Adrenal gland (tissue), 12 donors: ENCODE data around the gene SLC25A47. TPM values are rescaled to one million over a fixed set of nuclear protein-coding genes. Genes with fewer than 3 reads are reported as not detected.

Experiments
- DNase-seq, 7 donors: peaks; one replicate each; pipeline ENCODE4 v3.0.0-alpha.2; 2019 to 2020
- H3K27ac ChIP-seq, 5 donors: fragments of 200-600 bp; sonication (generic) in 4 of 5; 1 replicate in 3 of 5; 2 replicates in 2 of 5; pipeline versions ENCODE4 v1.5.1 to v1.8.0; 2016 to 2020; ENCODE audit warnings: mild to moderate bottlenecking in 1 of 5
- H3K27me3 ChIP-seq: fragments of 200-600 bp; 2 replicates; pipeline ENCODE4 v1.8.0; 2021
- H3K36me3 ChIP-seq, 2 donors: fragments of 200-600 bp; replicated peaks in 1 of 2; 1 replicate in 1 of 2; 2 replicates in 1 of 2; pipeline versions ENCODE4 v1.5.1 to v1.8.0; 2018 to 2022
- H3K4me1 ChIP-seq, 2 donors: fragments of 200-600 bp; replicated peaks in 1 of 2; 1 replicate in 1 of 2; 2 replicates in 1 of 2; pipeline versions ENCODE4 v1.5.1 to v1.8.0; 2018 to 2021
- H3K4me3 ChIP-seq, 4 donors: fragments of 200-600 bp; sonication (generic) in 3 of 4; one replicate each; pipeline ENCODE4 v1.5.1; 2016 to 2018
- H3K9me3 ChIP-seq, 3 donors: fragments of 200-600 bp; sonication (generic) in 1 of 3; replicated peaks in 1 of 3; 1 replicate in 2 of 3; 2 replicates in 1 of 3; pipeline versions ENCODE4 v1.5.1 to v1.8.0; 2016 to 2021
- CTCF ChIP-seq, 6 experiments: fragments of 450-650 bp in 4 of 6; fragments of 200-600 bp in 2 of 6; sonication (generic) in 1 of 6; IDR thresholded peaks; 1 replicate in 5 of 6; 2 replicates in 1 of 6; pipeline versions ENCODE4 v1.5.1 to v1.8.0; 2016 to 2021; ENCODE audit warnings: antibody characterized with exemption in 6 of 6, mild to moderate bottlenecking in 2 of 6, moderate library complexity in 1 of 6
- POLR2A ChIP-seq, 2 donors: fragments of 450-650 bp; IDR thresholded peaks; one replicate each; pipeline ENCODE4 v1.6.1; 2017; ENCODE audit warnings: antibody characterized with exemption in 2 of 2, mild to moderate bottlenecking in 2 of 2, moderate library complexity in 1 of 2
- WGBS, 4 donors: extraction: QIAGEN DNeasy Blood & Tissue Kit in 2 of 4; methylation state at CpG; one replicate each; pipeline versions ENCODE4 v1.1.5 to v1.1.7; 2013 to 2017; 5-methylcytosine and 5-hydroxymethylcytosine counted together
- intact Hi-C, 2 donors: fragments of 100-400 bp; cut with DNase I; formaldehyde crosslinking; loops; one replicate each; pipeline versions ENCODE4 v1.14.1 to v1.15.0; 2022 to 2023
- polyA plus RNA-seq, 3 donors: library from polyadenylated mRNA; stranded (reverse); fragments of 200-250 nt in 2 of 3; fragments of 350-450 nt in 1 of 3; fragmentation: Illumina TruSeq in 1 of 3; extraction: RNeasy Lipid Tissue Mini Kit (QIAGEN cat#74804) in 1 of 3; gene quantifications; one replicate each; pipeline ENCODE4 v1.2.3, GENCODE V29; 2013 to 2014
- total RNA-seq, 9 donors: library from RNA; depleted of rRNA in 4 of 9; stranded (reverse); fragments of >200 nt in 4 of 9; fragments of 120-200 nt in 1 of 9; fragmentation: NEBNext Ultra II Directional in 1 of 9; extraction: Animal tissue kit (Norgen Biotek cat#: 25700) in 1 of 9; gene quantifications; one replicate each; pipeline versions ENCODE4 v1.1.0 to v1.2.4, GENCODE V29; 2013 to 2023
- donor health status: healthy with polysubstance abuse.
- donor health status: Bipolar disorder and iron deficiency.
- donor health status: DM: yes; HTN: yes; CAD: no.
- donor health status: DM: no; HTN: no; CAD: no.
- donor health status: DM: no; HTN: no; CAD: no.
- donor health status: DM: yes; HTN: yes; CAD: no.

SLC25A47 gene
- total and polyA plus RNA-seq, 12 donors = 0.07 to 0.28 (median 0.14) TPM; not detected in 9

- 19 to 38% (median 35%) methylated on average over 1 of the region's 1 CpG for WGBS, 4 donors
Measured at GRCh38 chr14:100364403-100364802, 41.3 kb downstream of the SLC25A47 start.

GRCh38 chr14:100365741-100366140, 42.6 kb downstream of the SLC25A47 start:
- Histone ChIP-seq H3K4me3 (no peak overlapping the region), H3K4me1 (peaks cover 14 to 30% of the 10 kb centered on the region in 2 donors), H3K27ac (peak overlapping the region in 4 of 5 donors; percentile 64 to 88 (median 80)), H3K27me3 (no peaks in the 10 kb centered on the region), H3K36me3 (peaks cover 0 to 20% of the 10 kb centered on the region in 2 donors), H3K9me3 (no peaks in the 10 kb centered on the region)
- 33 to 65% (median 45%) methylated on average over 6 to 7 of the region's 7 CpGs for WGBS, 4 donors
- DNase-seq = peak; percentile 53 to 86 (median 71)
- TF ChIP-seq POLR2A (IDR thresholded peaks at IDR 0.05) (peak in 1 of 2 donors; percentile 28), CTCF (IDR thresholded peaks at IDR 0.05) (no peak)
- intact Hi-C loops = no loop called here

More at GRCh38 chr14:100364403-100364802, 41.3 kb downstream of the SLC25A47 start:
- H3K9me3 ChIP-seq = no peaks in the 10 kb centered on the region
- peak in 1 of 7 donors; percentile 56 for DNase-seq
- TF ChIP-seq CTCF (IDR thresholded peaks at IDR 0.05) (no peak), POLR2A (IDR thresholded peaks at IDR 0.05) (peak in 1 of 2 donors; percentile 29)
- peaks cover 0 to 31% of the 10 kb centered on the region in 2 donors for H3K36me3 ChIP-seq
- no peak overlapping the region for H3K4me3 ChIP-seq
- peak overlapping the region in 4 of 5 donors; percentile 35 to 88 (median 68) for H3K27ac ChIP-seq
- intact Hi-C loops = no loop called here
- H3K4me1 ChIP-seq = peaks cover 14 to 30% of the 10 kb centered on the region in 2 donors
- H3K27me3 ChIP-seq = no peaks in the 10 kb centered on the region

DNA sequence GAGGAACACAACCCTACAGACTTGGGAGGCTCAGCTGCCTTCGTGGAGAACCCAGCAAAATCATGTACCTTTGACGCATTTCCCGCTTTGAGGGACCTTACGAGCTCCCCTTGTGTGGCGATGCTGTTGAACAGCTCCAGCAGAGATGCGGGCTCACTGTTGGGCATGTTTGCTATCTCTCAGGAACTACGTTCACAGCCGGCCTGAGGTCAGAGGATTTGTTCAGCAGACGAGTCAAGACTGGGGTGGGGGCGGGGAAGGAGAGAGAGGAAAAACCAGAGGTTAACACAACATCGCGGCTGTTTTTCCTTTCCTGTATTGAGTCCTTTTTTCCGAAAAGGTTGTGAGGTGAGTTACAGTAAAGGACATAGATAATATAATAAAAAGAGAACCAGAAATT, 45.9 kb downstream of the SLC25A47 start:
- no peak overlapping the region for H3K27ac ChIP-seq
- 82 to 90% (median 87%) methylated on average over 13 of the region's 13 CpGs for WGBS, 4 donors
- peaks cover 0 to 16% of the 10 kb centered on the region in 2 donors for H3K36me3 ChIP-seq
- H3K4me3 ChIP-seq = no peak overlapping the region
- H3K9me3 ChIP-seq = no peaks in the 10 kb centered on the region
- DNase-seq = peak in 1 of 7 donors; percentile 22
- H3K4me1 ChIP-seq = peaks cover 11 to 15% of the 10 kb centered on the region in 2 donors
- H3K27me3 ChIP-seq = no peaks in the 10 kb centered on the region
- TF ChIP-seq POLR2A (IDR thresholded peaks at IDR 0.05) (no peak), CTCF (IDR thresholded peaks at IDR 0.05) (no peak)
- intact Hi-C loops = no loop called here

GRCh38 chr14:100370003-100370402, 46.9 kb downstream of the SLC25A47 start:
- H3K9me3 ChIP-seq = no peaks in the 10 kb centered on the region
- intact Hi-C loops = loop anchor here in 1 of 2 donors (10.0 kb wide), 1 partner anchor 65 kb away; the partner anchor contains the start of gene SLC25A29
- DNase-seq = peak in 1 of 7 donors; percentile 5
- WGBS, 4 donors = 87 to 98% (median 93%) methylated on average over 4 of the region's 4 CpGs
- H3K36me3 ChIP-seq = peaks cover 0 to 16% of the 10 kb centered on the region in 2 donors
- no peaks in the 10 kb centered on the region for H3K27me3 ChIP-seq
- H3K27ac ChIP-seq = no peak overlapping the region
- no peak overlapping the region for H3K4me3 ChIP-seq
- TF ChIP-seq CTCF (IDR thresholded peaks at IDR 0.05) (no peak), POLR2A (IDR thresholded peaks at IDR 0.05) (no peak)
- peaks cover 5 to 16% of the 10 kb centered on the region in 2 donors for H3K4me1 ChIP-seq
